PC-9 (cell line): Measurements from ENCODE around the gene TCEA3.

ENCODE experiments used
- EZH2 ChIP-seq: fragments of 200-600 bp; sonication (generic); IDR thresholded peaks from 2 replicates; pipeline ENCODE4 v1.8.0; 2017; ENCODE audit warnings: antibody characterized with exemption, low read depth
- TF ChIP-seq, protein P1 (sequence below): fragments of 200-600 bp; sonication (generic); conservative IDR thresholded peaks from 2 replicates; pipeline ENCODE4 v1.6.1; 2017; ENCODE audit warnings: mixed run types, antibody characterized with exemption, mild to moderate bottlenecking, moderate library complexity

DNA sequence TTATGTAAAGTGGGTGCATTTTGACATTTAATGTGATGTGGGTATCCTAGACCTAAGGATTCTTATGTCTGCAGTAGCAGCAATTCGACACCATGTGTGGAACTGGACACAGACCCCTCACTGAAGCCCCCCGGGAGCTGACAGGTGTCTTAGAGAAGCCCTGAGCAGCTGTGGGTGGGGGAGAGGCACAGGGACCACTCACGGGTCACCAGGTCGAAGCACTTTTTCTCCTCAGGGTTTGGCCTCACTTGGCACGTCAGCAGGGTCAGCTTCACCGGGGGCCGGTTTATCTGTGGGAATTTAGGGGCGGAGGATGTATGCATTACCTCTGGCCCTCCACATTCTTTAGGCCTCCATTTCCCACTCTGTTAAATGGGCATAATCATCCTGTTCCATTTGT lies 14.0 kb upstream of the TCEA3 start:
- TF ChIP-seq, protein P1, sequence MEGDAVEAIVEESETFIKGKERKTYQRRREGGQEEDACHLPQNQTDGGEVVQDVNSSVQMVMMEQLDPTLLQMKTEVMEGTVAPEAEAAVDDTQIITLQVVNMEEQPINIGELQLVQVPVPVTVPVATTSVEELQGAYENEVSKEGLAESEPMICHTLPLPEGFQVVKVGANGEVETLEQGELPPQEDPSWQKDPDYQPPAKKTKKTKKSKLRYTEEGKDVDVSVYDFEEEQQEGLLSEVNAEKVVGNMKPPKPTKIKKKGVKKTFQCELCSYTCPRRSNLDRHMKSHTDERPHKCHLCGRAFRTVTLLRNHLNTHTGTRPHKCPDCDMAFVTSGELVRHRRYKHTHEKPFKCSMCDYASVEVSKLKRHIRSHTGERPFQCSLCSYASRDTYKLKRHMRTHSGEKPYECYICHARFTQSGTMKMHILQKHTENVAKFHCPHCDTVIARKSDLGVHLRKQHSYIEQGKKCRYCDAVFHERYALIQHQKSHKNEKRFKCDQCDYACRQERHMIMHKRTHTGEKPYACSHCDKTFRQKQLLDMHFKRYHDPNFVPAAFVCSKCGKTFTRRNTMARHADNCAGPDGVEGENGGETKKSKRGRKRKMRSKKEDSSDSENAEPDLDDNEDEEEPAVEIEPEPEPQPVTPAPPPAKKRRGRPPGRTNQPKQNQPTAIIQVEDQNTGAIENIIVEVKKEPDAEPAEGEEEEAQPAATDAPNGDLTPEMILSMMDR, result no peak
- TF ChIP-seq EZH2, result no peak
